Ovary (tissue), 3 donors: ENCODE results near the gene SIRT4.

Source experiments
- CTCF ChIP-seq, 3 donors: fragments of 450-650 bp in 2 of 3; fragments of 200-600 bp in 1 of 3; IDR thresholded peaks; one replicate each; pipeline versions ENCODE4 v1.5.1 to v1.8.0; 2016 to 2022; ENCODE audit warnings: antibody characterized with exemption in 3 of 3, mild to moderate bottlenecking in 1 of 3
- POLR2A ChIP-seq: fragments of 450-650 bp; IDR thresholded peaks from one replicate; pipeline ENCODE4 v1.6.1; 2017; ENCODE audit warnings: antibody characterized with exemption, mild to moderate bottlenecking, moderate library complexity
- donor health status: DM: no; HTN: no; CAD: no.

GRCh38 chr12:120262852-120263747 is 39.0 kb upstream of the SIRT4 start:
- no peak for TF ChIP-seq POLR2A
- no peak for TF ChIP-seq CTCF (IDR thresholded peaks at IDR 0.05)
